GM12865 (cell line): ENCODE data around the gene GNRHR.

Source experiments
- DNase-seq: peaks from one replicate; pipeline ENCODE4 v3.0.0; 2010; ENCODE audit warnings: low read depth
- H3K4me3 ChIP-seq: 2 replicates; pipeline ENCODE4 v1.5.1; 2011; ENCODE audit warnings: mild to moderate bottlenecking, low read depth, low read length, control low read depth
- CTCF ChIP-seq: IDR thresholded peaks from 2 replicates; pipeline ENCODE4 v1.5.1; 2011; ENCODE audit warnings: low read length, control low read depth, low read depth, inconsistent platforms; ENCODE audit not compliant: insufficient read depth; ENCODE audit errors: missing control alignments

Gene GNRHR

GRCh38 chr4:67702166-67702565 lies 52.0 kb downstream of the GNRHR start:
- H3K4me3 ChIP-seq, result peak overlapping the region; percentile 92
- no peak for DNase-seq
- TF ChIP-seq CTCF, result no peak

GRCh38 chr4:67701517-67701850 lies 52.7 kb downstream of the GNRHR start:
- DNase-seq, result peak; percentile 31
- H3K4me3 ChIP-seq, result peak overlapping the region; percentile 92
- TF ChIP-seq CTCF, result no peak

- TF ChIP-seq CTCF, result peak; percentile 24
- DNase-seq, result peak; percentile 98
- peak within 1 kb of the TSS; percentile 92 for H3K4me3 ChIP-seq
Measured at GRCh38 chr4:67700738-67701516, 53.3 kb downstream of the GNRHR start, which contains the start of gene UBA6. Gene UBA6 (minus strand): TSS chr4:67701155. CDS start chr4:67701119, 36 bp downstream.

- peak; percentile 54 for DNase-seq
Measured at GRCh38 chr4:67700116-67700737, 54.0 kb downstream of the GNRHR start.

GRCh38 chr4:67699603-67700002 lies 54.6 kb downstream of the GNRHR start:
- DNase-seq, result no peak
- no peak for TF ChIP-seq CTCF

More at GRCh38 chr4:67700116-67700737, 54.0 kb downstream of the GNRHR start:
- H3K4me3 ChIP-seq, result peak overlapping the region; percentile 92
- TF ChIP-seq CTCF, result no peak

GRCh38 chr4:67697860-67698687 lies 56.1 kb downstream of the GNRHR start:
- no peak overlapping the region for H3K4me3 ChIP-seq
- TF ChIP-seq CTCF, result no peak
- no peak for DNase-seq

More at GRCh38 chr4:67699603-67700002, 54.6 kb downstream of the GNRHR start:
- H3K4me3 ChIP-seq, result peak overlapping the region; percentile 92
